Calu3 (cell line): ENCODE data around the gene THOC6. TPM values are rescaled to one million over a fixed set of nuclear protein-coding genes. Genes with fewer than 3 reads are reported as not detected.

Source experiments
- BruUV-seq: library from RNA; stranded (reverse); fragments of 400-500 nt; replicated peaks from 2 replicates; lab custom pipeline; 2021; lab: Mats Ljungman, UMichigan
- CTCF ChIA-PET: fragments of 300-600 bp; sonication (Branson Sonifier 250); formaldehyde crosslinking; loops from one replicate; lab custom pipeline; 2022; ENCODE audit warnings: antibody characterized with exemption; lab: Charles Lee
- DNase-seq: peaks from one replicate; pipeline ENCODE4 v3.0.0; 2022
- H3K27ac Mint-ChIP-seq: one replicate; pipeline ENCODE4 v1.8.0; 2022; ENCODE audit warnings: mixed read lengths; ENCODE audit not compliant: unreplicated experiment
- H3K27me3 Mint-ChIP-seq: one replicate; pipeline ENCODE4 v1.8.0; 2022; ENCODE audit warnings: mixed read lengths; ENCODE audit not compliant: unreplicated experiment
- H3K36me3 Mint-ChIP-seq: one replicate; pipeline ENCODE4 v1.8.0; 2022; ENCODE audit warnings: mild to moderate bottlenecking, moderate library complexity, mixed read lengths; ENCODE audit not compliant: insufficient read depth, unreplicated experiment
- H3K4me1 Mint-ChIP-seq: one replicate; pipeline ENCODE4 v1.8.0; 2022; ENCODE audit warnings: mild to moderate bottlenecking, low read depth, mixed read lengths; ENCODE audit not compliant: unreplicated experiment
- H3K4me3 Mint-ChIP-seq: one replicate; pipeline ENCODE4 v1.8.0; 2022; ENCODE audit warnings: mild to moderate bottlenecking, low read depth, moderate library complexity, mixed read lengths; ENCODE audit not compliant: unreplicated experiment
- H3K9me3 Mint-ChIP-seq: one replicate; pipeline ENCODE4 v1.8.0; 2022; ENCODE audit warnings: low read depth, mixed read lengths; ENCODE audit not compliant: unreplicated experiment
- intact Hi-C: fragments of 100-400 bp; cut with micrococcal nuclease; formaldehyde crosslinking; loops from one replicate; pipeline ENCODE4 v1.10.0; 2022; ENCODE audit not compliant: unreplicated experiment
- total RNA-seq: library from RNA; stranded (reverse); gene quantifications from 2 replicates; pipeline ENCODE4 v1.2.3, GENCODE V29; 2022
- TF ChIP-seq, protein P1 (sequence below): fragments of 200-600 bp; IDR thresholded peaks from one replicate; pipeline ENCODE4 v1.8.0; 2022; ENCODE audit warnings: antibody characterized with exemption; ENCODE audit not compliant: unreplicated experiment

THOC6 gene
- total RNA-seq, 1 experiment from 2014 or later: 50.8 TPM

DNA sequence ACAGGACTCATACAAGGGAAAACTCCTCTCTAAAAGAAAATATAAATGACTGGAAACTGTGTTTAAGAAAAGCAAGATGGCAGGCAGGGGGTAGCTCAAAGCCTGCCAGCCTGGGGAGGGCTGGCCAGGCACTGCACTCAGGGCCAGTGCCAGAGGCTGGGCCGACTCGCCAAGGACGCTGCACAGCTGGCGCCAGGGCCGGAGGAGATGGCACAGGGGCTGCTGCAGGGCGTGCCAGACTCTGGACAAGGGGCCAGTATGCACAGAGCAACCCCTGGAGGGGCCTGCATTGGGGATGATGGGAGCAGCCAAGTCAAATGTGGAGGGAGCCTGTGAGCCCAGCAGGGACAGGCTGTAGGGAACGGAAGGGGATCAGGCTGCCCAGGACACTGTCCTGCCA, 47.6 kb upstream of the THOC6 start:
- H3K27ac Mint-ChIP-seq: no peak overlapping the region
- intact Hi-C loops: no loop called here
- no peaks in the 10 kb centered on the region for H3K9me3 Mint-ChIP-seq
- BruUV-seq: no TSS peak
- H3K4me3 Mint-ChIP-seq: no peak overlapping the region
- TF ChIP-seq, protein P1, sequence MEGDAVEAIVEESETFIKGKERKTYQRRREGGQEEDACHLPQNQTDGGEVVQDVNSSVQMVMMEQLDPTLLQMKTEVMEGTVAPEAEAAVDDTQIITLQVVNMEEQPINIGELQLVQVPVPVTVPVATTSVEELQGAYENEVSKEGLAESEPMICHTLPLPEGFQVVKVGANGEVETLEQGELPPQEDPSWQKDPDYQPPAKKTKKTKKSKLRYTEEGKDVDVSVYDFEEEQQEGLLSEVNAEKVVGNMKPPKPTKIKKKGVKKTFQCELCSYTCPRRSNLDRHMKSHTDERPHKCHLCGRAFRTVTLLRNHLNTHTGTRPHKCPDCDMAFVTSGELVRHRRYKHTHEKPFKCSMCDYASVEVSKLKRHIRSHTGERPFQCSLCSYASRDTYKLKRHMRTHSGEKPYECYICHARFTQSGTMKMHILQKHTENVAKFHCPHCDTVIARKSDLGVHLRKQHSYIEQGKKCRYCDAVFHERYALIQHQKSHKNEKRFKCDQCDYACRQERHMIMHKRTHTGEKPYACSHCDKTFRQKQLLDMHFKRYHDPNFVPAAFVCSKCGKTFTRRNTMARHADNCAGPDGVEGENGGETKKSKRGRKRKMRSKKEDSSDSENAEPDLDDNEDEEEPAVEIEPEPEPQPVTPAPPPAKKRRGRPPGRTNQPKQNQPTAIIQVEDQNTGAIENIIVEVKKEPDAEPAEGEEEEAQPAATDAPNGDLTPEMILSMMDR: no peak
- no peak for DNase-seq
- CTCF ChIA-PET: interaction anchor here (0.7 kb wide), 1 partner anchor 9 kb away, joined by 4 read pairs; no protein-coding TSS in a partner anchor
- H3K27me3 Mint-ChIP-seq: no peaks in the 10 kb centered on the region
- H3K36me3 Mint-ChIP-seq: peaks cover 57% of the 10 kb centered on the region
- peaks cover 35% of the 10 kb centered on the region for H3K4me1 Mint-ChIP-seq

DNA sequence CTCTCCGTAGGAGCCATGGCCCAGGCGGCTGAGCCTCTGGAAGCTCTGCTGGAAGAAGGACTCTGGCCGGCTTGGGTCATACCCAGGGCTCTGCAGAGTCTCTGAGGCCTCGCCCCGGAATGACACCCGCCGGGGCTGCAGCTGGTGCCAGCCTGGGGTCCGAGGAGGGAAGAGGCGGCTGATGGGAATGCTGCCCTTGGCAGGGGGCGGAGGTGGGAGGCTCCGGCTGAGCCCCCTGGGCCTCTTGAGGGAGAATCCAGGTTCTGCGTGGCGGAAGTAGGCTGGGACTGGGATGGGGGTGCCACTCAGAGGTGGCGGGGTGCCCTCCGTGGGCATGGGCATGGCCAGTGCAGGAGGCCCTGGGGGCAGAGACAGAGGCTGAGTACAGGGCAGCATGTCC, 47.2 kb upstream of the THOC6 start:
- DNase-seq: no peak
- Mint-ChIP-seq H3K27me3 (no peaks in the 10 kb centered on the region), H3K9me3 (no peaks in the 10 kb centered on the region), H3K4me3 (no peak overlapping the region), H3K27ac (no peak overlapping the region), H3K4me1 (peaks cover 36% of the 10 kb centered on the region), H3K36me3 (peaks cover 54% of the 10 kb centered on the region)
- intact Hi-C loops: no loop called here
- TF ChIP-seq, protein P1: no peak
- CTCF ChIA-PET: no interaction called here
- BruUV-seq: no TSS peak

DNA sequence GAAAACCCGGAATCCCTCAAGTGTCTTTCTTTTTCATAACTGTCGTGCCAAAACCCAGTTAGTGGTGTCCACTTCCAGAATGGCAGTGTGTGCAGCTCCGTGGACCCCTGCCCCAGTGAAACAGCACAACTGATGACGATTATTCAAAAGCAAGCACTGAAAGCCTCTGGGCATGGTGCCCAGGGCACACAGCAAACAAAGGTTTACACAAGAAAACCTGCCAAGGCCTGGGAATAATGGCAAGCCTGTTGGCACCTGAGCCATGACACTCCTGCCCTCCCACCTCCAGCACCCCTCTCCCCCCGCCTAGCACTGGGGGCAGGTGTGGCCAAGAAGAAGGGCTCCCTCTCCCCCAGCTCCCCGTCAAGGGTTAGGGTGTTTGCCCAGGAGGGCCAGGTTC, 46.4 kb upstream of the THOC6 start:
- Mint-ChIP-seq H3K36me3 (peaks cover 53% of the 10 kb centered on the region), H3K27me3 (no peaks in the 10 kb centered on the region), H3K4me3 (peak overlapping the region; percentile 19), H3K9me3 (no peaks in the 10 kb centered on the region), H3K27ac (no peak overlapping the region), H3K4me1 (peaks cover 36% of the 10 kb centered on the region)
- BruUV-seq: no TSS peak
- CTCF ChIA-PET: interaction anchor here (0.6 to 1.6 kb wide), 3 partner anchors 7 to 1561 kb away, joined by 3 to 5 read pairs (median 3); partner anchors contain the start of gene CDIP1
- TF ChIP-seq, protein P1: no peak
- peak; percentile 35 for DNase-seq
- intact Hi-C loops: no loop called here

DNA sequence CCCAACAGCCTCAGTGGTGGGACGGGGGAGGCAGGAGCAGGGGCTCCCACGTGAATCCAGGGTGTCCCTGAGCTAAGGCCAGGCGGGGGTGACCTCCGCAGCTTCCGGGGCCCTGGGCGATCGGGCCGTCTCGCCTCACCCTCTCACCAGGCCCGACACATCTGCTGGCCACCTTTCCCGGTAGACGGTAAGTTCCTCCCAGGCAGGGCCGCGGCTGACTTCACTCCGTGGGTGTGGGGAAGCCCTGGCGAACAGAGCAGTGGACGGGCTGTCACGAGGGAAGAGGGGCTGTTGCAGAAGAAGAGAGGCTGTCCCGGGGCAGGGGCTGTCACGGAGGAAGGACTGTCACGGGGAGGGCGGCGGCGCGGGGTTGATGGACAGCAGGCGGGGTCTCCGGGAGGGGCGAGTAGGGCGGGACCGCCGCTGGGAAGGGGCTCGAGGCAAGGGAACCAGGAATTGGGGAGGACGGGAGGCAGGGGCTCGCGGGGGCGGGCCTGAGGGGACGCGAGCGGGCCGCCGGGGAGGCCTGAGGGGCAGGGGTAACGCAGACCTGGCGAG, 44.1 kb upstream of the THOC6 start:
- peak overlapping the region; percentile 82 for H3K27ac Mint-ChIP-seq

More for the DNA sequence above, 44.1 kb upstream of the THOC6 start:
- peak; percentile 48 for DNase-seq
- Mint-ChIP-seq H3K4me1 (peaks cover 40% of the 10 kb centered on the region), H3K36me3 (peaks cover 45% of the 10 kb centered on the region), H3K9me3 (no peaks in the 10 kb centered on the region), H3K4me3 (peak overlapping the region; percentile 88), H3K27me3 (no peaks in the 10 kb centered on the region)
- intact Hi-C loops: no loop called here
- CTCF ChIA-PET: interaction anchor here (0.6 to 1.9 kb wide), 3 partner anchors 10 to 32 kb away, joined by 4 to 8 read pairs (median 5); no protein-coding TSS in a partner anchor
- TF ChIP-seq, protein P1: no peak
- BruUV-seq: TSS peak; percentile 60
